CD4-positive, CD25-positive, alpha-beta regulatory T cell (primary cell): Measurements from ENCODE around the gene PPP1R12C. TPM values are rescaled to one million over a fixed set of nuclear protein-coding genes. Genes with fewer than 3 reads are reported as not detected.

Source experiments
- ATAC-seq, 2 donors: fragments of 150-1000 bp; cut with Tn5 transposase; one replicate each; pipeline ENCODE4 v1.10.0; 2021; ENCODE audit warnings: low read depth in 2 of 2, moderate number of reproducible peaks in 2 of 2, moderate library complexity in 1 of 2
- DNase-seq, 3 donors: peaks; one replicate each; pipeline versions ENCODE4 v3.0.0 to v3.0.0-alpha.2; 2012 to 2022; ENCODE audit warnings: mixed read lengths in 1 of 3
- H3K27ac ChIP-seq: one replicate; pipeline ENCODE4 v1.7.0; 2013; ENCODE audit warnings: mild to moderate bottlenecking, low read length; ENCODE audit not compliant: insufficient read depth, poor library complexity, severe bottlenecking
- H3K27me3 ChIP-seq: one replicate; pipeline ENCODE4 v1.7.0; 2013; ENCODE audit warnings: low read length; ENCODE audit not compliant: control insufficient read depth, insufficient read depth
- H3K36me3 ChIP-seq: one replicate; pipeline ENCODE4 v1.7.0; 2013; ENCODE audit warnings: mild to moderate bottlenecking, low read length, moderate library complexity; ENCODE audit not compliant: control insufficient read depth, insufficient read depth
- H3K4me1 ChIP-seq: 2 replicates; pipeline ENCODE4 v1.7.0; 2013; ENCODE audit warnings: mild to moderate bottlenecking, low read length; ENCODE audit not compliant: insufficient read depth, control insufficient read depth, poor library complexity, severe bottlenecking
- H3K4me3 ChIP-seq: one replicate; pipeline ENCODE4 v1.7.0; 2013; ENCODE audit warnings: low read depth, mild to moderate bottlenecking, low read length, moderate library complexity
- H3K9me3 ChIP-seq, 2 experiments: 1 replicate in 1 of 2; 2 replicates in 1 of 2; pipeline ENCODE4 v1.7.0; 2013; ENCODE audit warnings: low read length in 2 of 2, mild to moderate bottlenecking in 1 of 2, moderate library complexity in 1 of 2; ENCODE audit not compliant: control insufficient read depth in 2 of 2
- H3K27ac Mint-ChIP-seq, 3 donors: one replicate each; pipeline ENCODE4 v1.8.0; 2020 to 2022; ENCODE audit warnings: mild to moderate bottlenecking in 3 of 3, mixed read lengths in 3 of 3, moderate library complexity in 2 of 3
- H3K27me3 Mint-ChIP-seq: one replicate; pipeline ENCODE4 v1.8.0; 2022; ENCODE audit warnings: mild to moderate bottlenecking, mixed read lengths
- H3K36me3 Mint-ChIP-seq: one replicate; pipeline ENCODE4 v1.8.0; 2020; ENCODE audit warnings: mixed read lengths
- H3K4me1 Mint-ChIP-seq, 4 donors: one replicate each; pipeline ENCODE4 v1.8.0; 2020 to 2022; ENCODE audit warnings: mixed read lengths in 4 of 4, mild to moderate bottlenecking in 1 of 4
- H3K4me3 Mint-ChIP-seq, 4 donors: one replicate each; pipeline ENCODE4 v1.8.0; 2020 to 2022; ENCODE audit warnings: mild to moderate bottlenecking in 4 of 4, mixed read lengths in 4 of 4, moderate library complexity in 3 of 4
- H3K9me3 Mint-ChIP-seq, 7 donors: one replicate each; pipeline ENCODE4 v1.8.0; 2020 to 2022; ENCODE audit warnings: mixed read lengths in 7 of 7, mild to moderate bottlenecking in 3 of 7, moderate library complexity in 2 of 7
- polyA plus RNA-seq, 4 donors: library from polyadenylated mRNA; unstranded; fragments of 300-500 nt; fragmentation: Illumina TruSeq; gene quantifications; one replicate each; pipeline ENCODE4 v1.2.3, GENCODE V29; 2021
- total RNA-seq: library from RNA; stranded (reverse); gene quantifications from one replicate; pipeline ENCODE4 v1.2.3, GENCODE V29; 2022

Gene PPP1R12C
- total and polyA plus RNA-seq, 5 donors from 2014 or later = 2.2 to 191 (median 3.8) TPM

GRCh38 chr19:55137915-55138314 is 20.5 kb upstream of the PPP1R12C start:
- ATAC-seq (no peak), DNase-seq (no peak)
- no peaks in the 10 kb centered on the region for H3K9me3 ChIP-seq
- no peak overlapping the region for H3K4me3 ChIP-seq
- Mint-ChIP-seq H3K4me3 (no peak overlapping the region), H3K27ac (no peak overlapping the region), H3K36me3 (no peaks in the 10 kb centered on the region), H3K4me1 (peaks cover 0 to 3% (median 1%) of the 10 kb centered on the region in 4 donors), H3K27me3 (peaks cover 52% of the 10 kb centered on the region), H3K9me3 (no peaks in the 10 kb centered on the region)
- H3K27ac ChIP-seq = no peak overlapping the region
- H3K27me3 ChIP-seq = peaks cover 3% of the 10 kb centered on the region
- no peaks in the 10 kb centered on the region for H3K36me3 ChIP-seq
- H3K4me1 ChIP-seq = no peaks in the 10 kb centered on the region

DNA sequence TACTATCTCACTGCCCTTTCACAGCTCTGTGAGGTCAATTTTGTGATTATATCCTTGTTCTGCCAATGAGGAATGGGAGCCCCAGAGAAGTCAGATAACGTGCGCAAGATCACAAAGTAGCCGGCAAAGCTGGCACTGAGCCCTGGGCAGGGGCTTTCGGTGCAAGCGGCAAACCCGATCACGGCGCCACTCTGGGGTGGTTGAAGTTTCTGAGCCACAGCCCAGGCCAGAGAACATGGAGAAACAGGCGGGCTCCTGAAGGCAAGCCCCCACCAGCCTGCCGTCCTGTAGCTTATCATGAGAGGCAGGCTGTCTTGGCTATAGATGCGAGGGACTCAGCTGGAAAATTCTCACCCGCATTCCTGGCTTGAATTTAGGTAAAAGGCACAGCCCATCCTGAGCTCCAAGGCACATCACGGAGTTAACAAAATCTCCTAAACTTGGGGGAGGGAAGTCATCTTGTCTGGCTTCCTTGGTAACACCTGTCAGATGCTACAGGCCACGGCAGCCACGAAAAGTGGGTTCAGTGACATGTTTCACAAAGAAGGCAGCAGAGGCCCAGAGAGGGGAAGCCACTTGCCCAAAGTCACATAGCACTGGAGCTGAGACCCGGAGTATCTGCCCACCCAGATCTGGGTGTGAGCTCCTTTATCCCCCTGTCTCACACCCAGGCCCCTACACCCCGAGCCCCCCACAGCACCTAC is 19.1 kb upstream of the PPP1R12C start:
- ATAC-seq = no peak
- Histone ChIP-seq H3K27me3 (peaks cover 6% of the 10 kb centered on the region), H3K9me3 (no peaks in the 10 kb centered on the region), H3K4me3 (no peak overlapping the region), H3K4me1 (no peaks in the 10 kb centered on the region), H3K36me3 (no peaks in the 10 kb centered on the region), H3K27ac (no peak overlapping the region)
- H3K4me1 Mint-ChIP-seq = peaks cover 0 to 3% (median 1%) of the 10 kb centered on the region in 4 donors
- H3K27ac Mint-ChIP-seq = no peak overlapping the region
- no peaks in the 10 kb centered on the region for H3K36me3 Mint-ChIP-seq
- peaks cover 54% of the 10 kb centered on the region for H3K27me3 Mint-ChIP-seq
- no peaks in the 10 kb centered on the region for H3K9me3 Mint-ChIP-seq
- DNase-seq = no peak
- H3K4me3 Mint-ChIP-seq = no peak overlapping the region

- Mint-ChIP-seq H3K4me3 (no peak overlapping the region), H3K4me1 (no peaks in the 10 kb centered on the region), H3K27me3 (peaks cover 52% of the 10 kb centered on the region), H3K27ac (no peak overlapping the region), H3K9me3 (no peaks in the 10 kb centered on the region), H3K36me3 (no peaks in the 10 kb centered on the region)
- Histone ChIP-seq H3K4me1 (no peaks in the 10 kb centered on the region), H3K27me3 (peaks cover 11% of the 10 kb centered on the region), H3K36me3 (no peaks in the 10 kb centered on the region), H3K4me3 (no peak overlapping the region), H3K27ac (no peak overlapping the region), H3K9me3 (no peaks in the 10 kb centered on the region)
- ATAC-seq (no peak), DNase-seq (no peak)
Measured at GRCh38 chr19:55134736-55135135, 17.3 kb upstream of the PPP1R12C start.

DNA sequence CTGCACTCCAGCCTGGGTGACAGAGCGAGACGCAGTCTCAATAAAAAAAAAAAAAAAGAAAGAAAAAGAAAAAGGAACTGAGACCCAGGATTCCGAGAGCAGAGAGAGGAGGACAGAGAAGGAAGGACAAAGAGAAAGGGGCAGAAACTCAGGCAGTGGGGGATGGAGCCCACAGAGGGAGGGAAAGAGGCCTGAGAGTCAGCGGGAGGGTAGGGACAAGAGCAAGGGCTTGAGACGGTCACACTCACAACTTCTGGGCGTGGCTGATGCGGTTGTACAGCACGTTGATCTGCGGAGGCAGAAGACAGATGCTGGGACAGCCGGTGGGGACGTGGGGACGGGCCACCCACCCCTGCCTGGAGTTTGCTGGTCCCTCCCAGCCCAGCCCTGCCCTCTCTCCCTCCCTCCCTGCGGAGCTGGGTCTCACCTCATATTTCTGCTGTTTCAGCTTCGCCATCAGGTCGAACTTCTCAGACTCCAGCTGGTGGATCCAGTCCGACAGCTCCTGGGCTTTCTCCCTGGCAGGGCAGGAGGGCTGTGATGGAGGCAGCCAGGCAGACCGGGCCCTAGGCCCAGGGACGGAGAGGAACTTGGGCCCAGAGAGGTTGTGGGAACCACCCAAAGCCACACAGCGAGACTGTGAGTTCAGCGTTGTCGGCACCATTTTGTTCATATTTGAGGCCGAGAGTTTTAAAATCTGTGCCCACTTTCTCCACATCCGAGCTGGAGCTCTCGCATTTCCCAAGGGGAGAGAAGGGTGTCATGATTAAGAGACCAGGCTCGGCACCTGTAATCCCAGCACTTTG is 16.4 kb upstream of the PPP1R12C start:
- Histone ChIP-seq H3K9me3 (no peaks in the 10 kb centered on the region), H3K27ac (no peak overlapping the region), H3K4me3 (no peak overlapping the region), H3K4me1 (no peaks in the 10 kb centered on the region), H3K27me3 (peaks cover 14% of the 10 kb centered on the region), H3K36me3 (no peaks in the 10 kb centered on the region)
- Mint-ChIP-seq H3K27me3 (peaks cover 55% of the 10 kb centered on the region), H3K27ac (no peak overlapping the region), H3K4me1 (no peaks in the 10 kb centered on the region), H3K4me3 (no peak overlapping the region), H3K36me3 (no peaks in the 10 kb centered on the region), H3K9me3 (no peaks in the 10 kb centered on the region)
- ATAC-seq = no peak
- DNase-seq = no peak

GRCh38 chr19:55132453-55133129 is 15.2 kb upstream of the PPP1R12C start:
- ATAC-seq (no peak), DNase-seq (no peak)
- no peaks in the 10 kb centered on the region for H3K9me3 Mint-ChIP-seq
- no peak overlapping the region for H3K4me3 ChIP-seq
- H3K27me3 ChIP-seq = peaks cover 11% of the 10 kb centered on the region
- no peaks in the 10 kb centered on the region for H3K4me1 ChIP-seq
- no peaks in the 10 kb centered on the region for H3K36me3 ChIP-seq
- H3K27ac ChIP-seq = no peak overlapping the region
- no peak overlapping the region for H3K27ac Mint-ChIP-seq
- H3K4me3 Mint-ChIP-seq = no peak overlapping the region
- H3K36me3 Mint-ChIP-seq = no peaks in the 10 kb centered on the region
- H3K9me3 ChIP-seq = no peaks in the 10 kb centered on the region
- no peaks in the 10 kb centered on the region for H3K4me1 Mint-ChIP-seq
- H3K27me3 Mint-ChIP-seq = peaks cover 66% of the 10 kb centered on the region

GRCh38 chr19:55131421-55131820 is 14.0 kb upstream of the PPP1R12C start:
- Mint-ChIP-seq H3K4me3 (no peak overlapping the region), H3K27me3 (peaks cover 73% of the 10 kb centered on the region), H3K9me3 (peaks cover 0 to 5% (median 0%) of the 10 kb centered on the region in 7 donors)

GRCh38 chr19:55119053-55119452 is 1.6 kb upstream of the PPP1R12C start:
- Mint-ChIP-seq H3K9me3 (peaks cover 0 to 3% (median 0%) of the 10 kb centered on the region in 7 donors), H3K4me1 (peaks cover 9 to 45% (median 26%) of the 10 kb centered on the region in 4 donors), H3K27ac (no peak overlapping the region), H3K36me3 (no peaks in the 10 kb centered on the region), H3K4me3 (peak overlapping the region; percentile 74 to 99 (median 86)), H3K27me3 (peaks cover 22% of the 10 kb centered on the region)
- Histone ChIP-seq H3K36me3 (no peaks in the 10 kb centered on the region), H3K4me3 (no peak overlapping the region), H3K4me1 (peaks cover 36% of the 10 kb centered on the region), H3K9me3 (no peaks in the 10 kb centered on the region), H3K27me3 (peaks cover 3% of the 10 kb centered on the region), H3K27ac (no peak overlapping the region)
- DNase-seq (peak in 2 of 3 donors; percentile 23 to 52), ATAC-seq (no peak)

More at GRCh38 chr19:55131421-55131820, 14.0 kb upstream of the PPP1R12C start:
- Mint-ChIP-seq H3K4me1 (no peaks in the 10 kb centered on the region), H3K36me3 (no peaks in the 10 kb centered on the region), H3K27ac (peak overlapping the region in 1 of 3 donors; percentile 14)
- H3K27ac ChIP-seq = no peak overlapping the region
- no peak overlapping the region for H3K4me3 ChIP-seq
- no peaks in the 10 kb centered on the region for H3K4me1 ChIP-seq
- DNase-seq (no peak), ATAC-seq (no peak)
- no peaks in the 10 kb centered on the region for H3K9me3 ChIP-seq
- no peaks in the 10 kb centered on the region for H3K36me3 ChIP-seq
- H3K27me3 ChIP-seq = peaks cover 11% of the 10 kb centered on the region
